H9 (cell line): Measurements from ENCODE around the gene TBC1D30. TPM values are rescaled to one million over a fixed set of nuclear protein-coding genes. Genes with fewer than 3 reads are reported as not detected.

Experiments used
- DNase-seq: peaks from one replicate; pipeline ENCODE4 v3.0.0-alpha.2; 2017
- H2AFZ ChIP-seq: one replicate; pipeline ENCODE4 v1.6.1; 2013; ENCODE audit warnings: mild to moderate bottlenecking, low read length, control low read depth, moderate library complexity
- H2AK5ac ChIP-seq: 2 replicates; pipeline ENCODE4 v1.6.1; 2013; ENCODE audit warnings: low read length, control low read depth, mixed read lengths; ENCODE audit not compliant: insufficient read length
- H2BK120ac ChIP-seq: one replicate; pipeline ENCODE4 v1.6.1; 2013; ENCODE audit warnings: low read depth, mild to moderate bottlenecking, low read length, control low read depth, inconsistent platforms; ENCODE audit not compliant: poor library complexity, severe bottlenecking
- H2BK12ac ChIP-seq: 2 replicates; pipeline ENCODE4 v1.6.1; 2013; ENCODE audit warnings: low read length, control low read depth, mixed read lengths, low read depth; ENCODE audit not compliant: insufficient read length
- H2BK15ac ChIP-seq: 2 replicates; pipeline ENCODE4 v1.6.1; 2013; ENCODE audit warnings: low read depth, low read length, control low read depth
- H2BK20ac ChIP-seq: one replicate; pipeline ENCODE4 v1.6.1; 2013; ENCODE audit warnings: low read depth, mild to moderate bottlenecking, low read length, control low read depth, inconsistent platforms; ENCODE audit not compliant: poor library complexity, severe bottlenecking
- H2BK5ac ChIP-seq: 2 replicates; pipeline ENCODE4 v1.6.1; 2013; ENCODE audit warnings: low read length, control low read depth, mixed read lengths; ENCODE audit not compliant: insufficient read length
- H3K14ac ChIP-seq: 2 replicates; pipeline ENCODE4 v1.6.1; 2013; ENCODE audit warnings: low read length, control low read depth; ENCODE audit not compliant: insufficient read depth
- H3K18ac ChIP-seq: 2 replicates; pipeline ENCODE4 v1.6.1; 2013; ENCODE audit warnings: low read depth, mild to moderate bottlenecking, mixed read lengths, low read length, control low read depth; ENCODE audit not compliant: insufficient read length
- H3K23ac ChIP-seq: 2 replicates; pipeline ENCODE4 v1.6.1; 2013; ENCODE audit warnings: low read length, control low read depth, mixed read lengths, low read depth; ENCODE audit not compliant: insufficient read length
- H3K23me2 ChIP-seq: 2 replicates; pipeline ENCODE4 v1.6.1; 2013; ENCODE audit warnings: low read depth, mild to moderate bottlenecking, mixed read lengths, low read length, control low read depth; ENCODE audit not compliant: insufficient read length, poor library complexity, severe bottlenecking
- H3K27ac ChIP-seq: 2 replicates; pipeline ENCODE4 v1.5.1; 2013; ENCODE audit warnings: low read length, control low read depth, mixed read lengths, low read depth; ENCODE audit not compliant: insufficient read length
- H3K27me3 ChIP-seq: 2 replicates; pipeline ENCODE4 v1.6.1; 2013; ENCODE audit warnings: low read length, control low read depth, inconsistent platforms; ENCODE audit not compliant: insufficient read depth
- H3K4ac ChIP-seq: 2 replicates; pipeline ENCODE4 v1.6.1; 2013; ENCODE audit warnings: low read depth, mild to moderate bottlenecking, control low read depth, inconsistent platforms, low read length, moderate library complexity
- H3K4me1 ChIP-seq: 2 replicates; pipeline ENCODE4 v1.6.1; 2013; ENCODE audit warnings: low read length, control low read depth, inconsistent platforms; ENCODE audit not compliant: insufficient read depth
- H3K4me2 ChIP-seq: 2 replicates; pipeline ENCODE4 v1.6.1; 2013; ENCODE audit warnings: low read length, control low read depth, mixed read lengths; ENCODE audit not compliant: insufficient read length, insufficient read depth
- H3K56ac ChIP-seq: 2 replicates; pipeline ENCODE4 v1.6.1; 2013; ENCODE audit warnings: low read depth, mild to moderate bottlenecking, mixed read lengths, low read length, control low read depth; ENCODE audit not compliant: insufficient read length
- H3K79me1 ChIP-seq: 2 replicates; pipeline ENCODE4 v1.6.1; 2013; ENCODE audit warnings: low read depth, mild to moderate bottlenecking, moderate library complexity, low read length, control low read depth, inconsistent platforms; ENCODE audit not compliant: insufficient read depth, poor library complexity, severe bottlenecking
- H3K79me2 ChIP-seq: 2 replicates; pipeline ENCODE4 v1.6.1; 2013; ENCODE audit warnings: low read length, control low read depth, inconsistent platforms; ENCODE audit not compliant: insufficient read depth
- H3K9ac ChIP-seq: 2 replicates; pipeline ENCODE4 v1.6.1; 2013; ENCODE audit warnings: low read length, control low read depth, mixed read lengths; ENCODE audit not compliant: insufficient read length; ENCODE audit errors: extremely low read depth
- H3K9me3 ChIP-seq: one replicate; pipeline ENCODE4 v1.6.1; 2013; ENCODE audit warnings: low read depth, low read length, inconsistent platforms; ENCODE audit not compliant: control insufficient read depth
- H3T11ph ChIP-seq: one replicate; pipeline ENCODE4 v1.6.1; 2013; ENCODE audit warnings: mild to moderate bottlenecking, low read length, control low read depth, inconsistent platforms
- H4K20me1 ChIP-seq: one replicate; pipeline ENCODE4 v1.6.1; 2013; ENCODE audit not compliant: control insufficient read depth, insufficient read length, insufficient read depth
- H4K5ac ChIP-seq: 2 replicates; pipeline ENCODE4 v1.6.1; 2013; ENCODE audit warnings: low read depth, mild to moderate bottlenecking, mixed read lengths, low read length, control low read depth; ENCODE audit not compliant: insufficient read length
- H4K8ac ChIP-seq: replicated peaks from 2 replicates; pipeline ENCODE4 v1.6.1; 2013; ENCODE audit warnings: low read length, control low read depth, mixed read lengths, low read depth; ENCODE audit not compliant: insufficient read length
- H4K91ac ChIP-seq: 2 replicates; pipeline ENCODE4 v1.6.1; 2013; ENCODE audit warnings: low read depth, mild to moderate bottlenecking, moderate library complexity, mixed read lengths, low read length, control low read depth; ENCODE audit not compliant: insufficient read length
- H3K27ac Mint-ChIP-seq, 3 experiments: 2 replicates in 2 of 3; 3 replicates in 1 of 3; pipeline ENCODE4 v1.8.0; 2020 to 2021; ENCODE audit warnings: mixed read lengths in 3 of 3, mild to moderate bottlenecking in 1 of 3, moderate library complexity in 1 of 3
- H3K27me3 Mint-ChIP-seq: 2 replicates; pipeline ENCODE4 v1.8.0; 2021; ENCODE audit warnings: low read depth, mild to moderate bottlenecking, moderate library complexity, mixed read lengths
- H3K36me3 Mint-ChIP-seq, 3 experiments: 2 replicates in 2 of 3; 3 replicates in 1 of 3; pipeline ENCODE4 v1.8.0; 2020 to 2021; ENCODE audit warnings: low read depth in 3 of 3, mixed read lengths in 3 of 3; ENCODE audit not compliant: insufficient read depth in 1 of 3
- H3K4me1 Mint-ChIP-seq, 2 experiments: 2 replicates each; pipeline ENCODE4 v1.8.0; 2020; ENCODE audit warnings: mixed read lengths in 2 of 2
- H3K4me3 Mint-ChIP-seq, 2 experiments: 2 replicates in 1 of 2; 3 replicates in 1 of 2; pipeline ENCODE4 v1.8.0; 2020 to 2021; ENCODE audit warnings: mild to moderate bottlenecking in 2 of 2, mixed read lengths in 2 of 2, moderate library complexity in 1 of 2
- H3K9me3 Mint-ChIP-seq, 2 experiments: 2 replicates in 1 of 2; 3 replicates in 1 of 2; pipeline ENCODE4 v1.8.0; 2020; ENCODE audit warnings: mild to moderate bottlenecking in 2 of 2, mixed read lengths in 2 of 2, moderate library complexity in 1 of 2
- WGBS: extraction: QIAGEN DNeasy Blood & Tissue Kit; methylation state at CpG from one replicate; pipeline ENCODE4 v1.1.7; 2013; ENCODE audit warnings: missing lambda C conversion rate, low lambda C conversion rate, mixed read lengths; ENCODE audit not compliant: insufficient read length; ENCODE audit errors: extremely low coverage; 5-methylcytosine and 5-hydroxymethylcytosine counted together
- total RNA-seq: library from RNA; stranded (reverse); gene quantifications from 2 replicates; pipeline ENCODE4 v1.2.1, GENCODE V29; 2021
- TF ChIP-seq, protein P1 (sequence below): fragments of 200-600 bp; sonication (generic); conservative IDR thresholded peaks from 3 replicates; pipeline ENCODE4 v1.8.0; 2021; ENCODE audit warnings: antibody characterized with exemption, mild to moderate bottlenecking

Gene TBC1D30
- total RNA-seq, 1 experiment from 2014 or later = 1.6 TPM

DNA sequence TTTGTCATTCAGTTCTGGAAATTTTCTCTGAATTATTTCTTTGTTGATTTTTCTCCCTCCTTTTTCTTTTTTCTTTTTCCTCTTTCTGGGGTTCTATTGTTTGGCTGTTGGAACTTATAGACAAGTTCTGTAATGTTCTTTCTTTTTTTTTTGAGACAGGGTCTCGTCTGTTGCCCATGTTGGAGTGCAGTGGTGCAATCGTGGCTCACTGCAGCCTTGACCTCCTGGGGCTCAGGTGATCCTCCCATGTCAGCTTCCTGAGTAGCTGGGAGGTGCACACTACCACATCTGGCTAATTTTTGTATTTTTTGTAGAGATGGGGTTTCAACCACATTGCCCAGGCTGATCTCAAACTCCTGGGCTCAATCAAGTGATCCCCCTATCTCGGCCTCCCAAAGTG is 30.1 kb upstream of the TBC1D30 start:
- no peaks in the 10 kb centered on the region for H3K79me1 ChIP-seq
- TF ChIP-seq, protein P1, sequence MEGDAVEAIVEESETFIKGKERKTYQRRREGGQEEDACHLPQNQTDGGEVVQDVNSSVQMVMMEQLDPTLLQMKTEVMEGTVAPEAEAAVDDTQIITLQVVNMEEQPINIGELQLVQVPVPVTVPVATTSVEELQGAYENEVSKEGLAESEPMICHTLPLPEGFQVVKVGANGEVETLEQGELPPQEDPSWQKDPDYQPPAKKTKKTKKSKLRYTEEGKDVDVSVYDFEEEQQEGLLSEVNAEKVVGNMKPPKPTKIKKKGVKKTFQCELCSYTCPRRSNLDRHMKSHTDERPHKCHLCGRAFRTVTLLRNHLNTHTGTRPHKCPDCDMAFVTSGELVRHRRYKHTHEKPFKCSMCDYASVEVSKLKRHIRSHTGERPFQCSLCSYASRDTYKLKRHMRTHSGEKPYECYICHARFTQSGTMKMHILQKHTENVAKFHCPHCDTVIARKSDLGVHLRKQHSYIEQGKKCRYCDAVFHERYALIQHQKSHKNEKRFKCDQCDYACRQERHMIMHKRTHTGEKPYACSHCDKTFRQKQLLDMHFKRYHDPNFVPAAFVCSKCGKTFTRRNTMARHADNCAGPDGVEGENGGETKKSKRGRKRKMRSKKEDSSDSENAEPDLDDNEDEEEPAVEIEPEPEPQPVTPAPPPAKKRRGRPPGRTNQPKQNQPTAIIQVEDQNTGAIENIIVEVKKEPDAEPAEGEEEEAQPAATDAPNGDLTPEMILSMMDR = no peak
- no peak overlapping the region for H3K14ac ChIP-seq
- H3K36me3 Mint-ChIP-seq = no peaks in the 10 kb centered on the region
- H2BK20ac ChIP-seq = no peak overlapping the region
- no peak overlapping the region for H3K27ac ChIP-seq
- no peak overlapping the region for H2AFZ ChIP-seq
- no peak overlapping the region for H4K91ac ChIP-seq
- H3K27ac Mint-ChIP-seq = no peak overlapping the region
- H3K9ac ChIP-seq = no peak overlapping the region
- no peak overlapping the region for H3K4me2 ChIP-seq
- H2AK5ac ChIP-seq = no peak overlapping the region
- no peaks in the 10 kb centered on the region; the same call in 1 of the 2 replicates for H3K27me3 Mint-ChIP-seq
- H4K5ac ChIP-seq = no peak overlapping the region
- WGBS = no CpG with 5 or more reads among the region's 3 CpGs
- H3K4ac ChIP-seq = no peak overlapping the region
- H3K4me1 ChIP-seq = no peaks in the 10 kb centered on the region
- H3K18ac ChIP-seq = no peak overlapping the region
- H3K79me2 ChIP-seq = no peaks in the 10 kb centered on the region
- H4K8ac ChIP-seq = no peak overlapping the region
- H3T11ph ChIP-seq = no peak overlapping the region
- H3K4me1 Mint-ChIP-seq = peaks cover 4 to 8% of the 10 kb centered on the region in 2 experiments
- no peak for DNase-seq
- H3K27me3 ChIP-seq = no peaks in the 10 kb centered on the region
- H2BK15ac ChIP-seq = no peak overlapping the region
- no peak overlapping the region for H3K4me3 Mint-ChIP-seq
- no peak overlapping the region for H2BK120ac ChIP-seq
- no peak overlapping the region for H2BK5ac ChIP-seq
- no peaks in the 10 kb centered on the region for H3K23me2 ChIP-seq
- no peak overlapping the region for H2BK12ac ChIP-seq
- no peak overlapping the region for H3K23ac ChIP-seq
- H3K56ac ChIP-seq = no peak overlapping the region
- no peaks in the 10 kb centered on the region for H3K9me3 ChIP-seq
- no peaks in the 10 kb centered on the region for H4K20me1 ChIP-seq
- no peaks in the 10 kb centered on the region for H3K9me3 Mint-ChIP-seq
